NCI-H1092 (cell line): ENCODE results near the gene COPS4.

Experiments used
- DNase-seq: peaks from one replicate; lab custom pipeline; 2025; lab: John Stamatoyannopoulos, UW

The COPS4 gene

GRCh38 chr4:83089410-83090157 is 54.6 kb downstream of the COPS4 start:
- no peak for DNase-seq

DNA sequence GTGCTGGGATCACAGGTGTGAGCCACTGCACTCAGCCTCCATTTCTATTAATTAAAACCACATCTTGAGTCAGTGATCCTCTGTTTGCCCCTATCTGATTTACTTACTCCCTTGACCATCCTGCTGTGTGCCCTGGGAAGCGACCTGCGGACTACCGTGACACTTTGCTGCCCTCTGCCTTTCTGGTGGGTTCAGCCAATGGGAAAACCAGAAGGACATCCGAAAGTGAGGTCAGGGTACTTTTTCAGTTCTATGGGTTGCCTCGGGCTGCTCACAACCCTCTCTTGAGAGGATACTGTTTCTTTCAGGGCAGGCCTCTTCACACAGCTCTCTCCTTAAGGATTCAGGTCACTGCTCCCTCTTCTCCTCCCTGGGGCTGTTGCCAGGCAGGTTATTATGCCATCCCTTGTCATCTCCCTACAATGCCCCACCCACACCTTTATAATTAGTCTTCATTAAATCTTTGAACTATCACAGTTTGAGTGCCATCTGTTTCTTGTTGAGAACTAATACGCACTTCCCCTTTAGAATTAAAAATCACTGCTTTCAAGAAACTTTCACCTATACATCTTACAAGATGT is 58.2 kb downstream of the COPS4 start:
- no peak for DNase-seq

DNA sequence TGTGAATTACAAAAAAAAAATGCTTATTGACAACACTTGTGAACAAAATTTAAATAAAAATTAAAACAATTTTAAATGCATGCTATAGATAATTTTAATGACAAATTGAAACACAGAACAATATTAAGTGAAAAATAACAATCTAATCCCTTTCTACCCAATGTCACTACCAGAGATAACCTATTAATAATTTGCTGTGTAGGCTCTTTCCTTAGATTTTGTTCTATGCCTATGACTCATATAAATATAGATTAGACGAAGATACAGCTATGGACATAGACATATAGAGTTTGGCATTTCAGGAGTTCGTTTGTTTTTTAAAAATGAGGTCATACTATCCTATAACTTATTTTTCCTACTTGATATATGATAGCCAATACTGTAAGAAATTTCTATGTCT is 61.4 kb downstream of the COPS4 start:
- no peak for DNase-seq

DNA sequence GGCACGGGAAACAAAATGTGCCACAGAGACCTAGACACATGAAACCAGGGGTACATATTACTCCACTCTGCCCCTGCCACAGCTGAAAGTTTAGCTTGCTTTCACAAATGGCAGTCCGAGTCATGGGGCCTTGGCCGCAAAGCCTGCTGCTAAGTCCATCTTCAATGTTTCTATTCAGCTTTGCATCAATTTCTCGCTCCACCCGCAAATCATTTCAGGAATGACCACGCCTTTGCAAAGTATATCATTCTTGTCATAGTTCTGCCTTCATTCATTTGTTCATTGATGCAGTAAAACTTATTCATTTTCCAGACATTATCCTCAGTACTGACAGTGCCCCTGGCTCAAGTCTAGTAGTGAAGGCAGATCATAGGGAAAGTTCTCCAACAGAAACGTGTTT is 70.0 kb downstream of the COPS4 start:
- DNase-seq = no peak

GRCh38 chr4:83107631-83108030 is 72.6 kb downstream of the COPS4 start:
- DNase-seq = no peak

- no peak for DNase-seq
Observed at GRCh38 chr4:83108101-83108861, 73.3 kb downstream of the COPS4 start.

GRCh38 chr4:83109480-83110222 is 74.7 kb downstream of the COPS4 start:
- DNase-seq = peak; percentile 56

DNA sequence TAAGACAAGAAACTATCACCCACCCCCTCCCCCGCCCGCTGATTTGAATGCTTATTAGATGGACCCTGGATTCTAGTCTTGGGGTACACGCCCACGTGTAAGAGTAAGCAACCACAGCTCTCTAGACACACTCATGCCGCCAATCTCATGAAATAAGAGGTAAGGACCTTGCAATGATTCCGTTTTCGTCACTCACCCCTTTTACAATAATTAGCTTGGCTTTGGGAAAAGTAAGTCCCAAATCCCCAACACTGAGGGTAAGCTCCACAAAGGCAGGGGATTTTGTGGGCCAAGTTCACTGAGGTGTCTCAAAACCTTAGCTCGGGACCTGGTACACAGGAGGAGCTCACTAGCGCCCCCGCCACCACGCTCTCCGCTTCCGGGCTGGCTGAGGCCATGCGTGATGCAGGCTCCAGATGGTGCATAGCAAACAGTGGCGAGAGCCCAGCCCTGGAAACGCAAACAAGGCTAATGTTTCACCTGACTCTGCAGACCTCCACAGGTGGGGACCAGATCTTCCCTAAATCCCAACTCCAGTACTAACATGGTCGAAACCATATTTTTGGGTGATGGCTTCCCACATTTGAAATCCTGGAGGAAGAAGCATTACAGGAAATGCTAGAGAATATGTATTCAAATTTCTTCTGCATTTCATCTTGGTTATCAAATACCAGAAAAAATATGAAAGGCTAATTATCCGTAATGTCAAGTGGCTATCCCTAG is 75.4 kb downstream of the COPS4 start:
- peak; percentile 93 for DNase-seq

- peak; percentile 7 for DNase-seq
Observed at GRCh38 chr4:83110970-83111750, 76.2 kb downstream of the COPS4 start.

- DNase-seq = peak; percentile 2
Observed at GRCh38 chr4:83111751-83112141, 76.8 kb downstream of the COPS4 start.

GRCh38 chr4:83112231-83112630 is 77.2 kb downstream of the COPS4 start:
- no peak for DNase-seq

DNA sequence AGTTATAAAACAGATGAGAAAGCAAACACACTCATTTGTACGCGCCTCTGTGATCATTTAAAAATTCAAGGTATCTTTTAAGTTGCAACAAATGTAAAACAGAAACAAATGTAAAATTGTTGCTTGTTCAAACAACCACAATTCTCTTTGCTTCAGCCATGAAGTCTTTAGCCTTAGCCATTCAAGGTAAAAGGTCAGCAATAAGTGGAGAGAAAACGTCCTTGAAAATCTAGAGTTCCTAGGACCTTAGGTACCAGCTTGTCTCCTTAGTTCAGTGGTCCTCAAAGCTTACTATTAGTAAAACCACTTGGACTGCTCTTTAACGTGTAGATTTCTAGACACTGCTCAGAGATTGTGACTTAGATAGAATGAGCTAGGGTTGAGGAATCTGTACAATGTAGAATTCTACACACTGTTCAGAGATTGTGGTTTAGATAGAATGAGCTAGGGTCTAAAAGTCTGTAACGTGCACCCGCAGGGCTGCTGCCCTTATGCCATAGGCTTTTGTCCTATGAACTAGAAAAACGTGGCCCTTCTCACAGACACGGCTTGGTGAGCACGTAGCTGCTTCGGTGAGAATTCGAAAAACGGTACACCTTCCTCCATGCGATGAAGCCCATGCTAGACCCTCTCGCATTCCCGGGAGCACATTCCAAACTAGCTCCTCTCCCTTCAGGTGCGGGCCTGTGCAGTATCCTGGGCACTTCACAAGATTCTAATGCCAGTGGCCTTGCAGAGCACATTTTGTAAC is 77.9 kb downstream of the COPS4 start:
- no peak for DNase-seq

DNA sequence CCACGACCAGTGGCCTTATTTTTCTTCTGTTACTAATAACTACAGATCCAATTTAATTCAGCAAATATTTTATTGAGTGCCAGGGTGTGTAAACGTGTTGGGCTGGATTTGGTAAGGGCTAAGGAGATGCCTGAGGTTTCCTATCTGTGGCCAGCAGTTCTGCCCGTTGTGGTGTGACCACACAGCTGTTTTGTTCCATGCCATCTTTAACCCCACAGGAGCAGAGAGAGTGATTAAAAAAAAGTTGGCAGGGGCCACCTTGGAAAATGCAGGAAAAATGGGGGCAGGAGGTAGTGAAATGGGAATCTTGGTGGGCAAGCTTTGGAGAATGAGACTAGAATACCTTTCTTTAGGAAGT is 78.4 kb downstream of the COPS4 start:
- DNase-seq = no peak

- DNase-seq = peak; percentile 1
Observed at GRCh38 chr4:83114576-83114975, 79.6 kb downstream of the COPS4 start, which contains the start of gene PLAC8. Gene PLAC8, minus strand, starts transcription at chr4:83114729. Its CDS starts 6,808 bp downstream, at chr4:83107921.

- no peak for DNase-seq
Observed at GRCh38 chr4:83115000-83115399, 80.0 kb downstream of the COPS4 start.

DNA sequence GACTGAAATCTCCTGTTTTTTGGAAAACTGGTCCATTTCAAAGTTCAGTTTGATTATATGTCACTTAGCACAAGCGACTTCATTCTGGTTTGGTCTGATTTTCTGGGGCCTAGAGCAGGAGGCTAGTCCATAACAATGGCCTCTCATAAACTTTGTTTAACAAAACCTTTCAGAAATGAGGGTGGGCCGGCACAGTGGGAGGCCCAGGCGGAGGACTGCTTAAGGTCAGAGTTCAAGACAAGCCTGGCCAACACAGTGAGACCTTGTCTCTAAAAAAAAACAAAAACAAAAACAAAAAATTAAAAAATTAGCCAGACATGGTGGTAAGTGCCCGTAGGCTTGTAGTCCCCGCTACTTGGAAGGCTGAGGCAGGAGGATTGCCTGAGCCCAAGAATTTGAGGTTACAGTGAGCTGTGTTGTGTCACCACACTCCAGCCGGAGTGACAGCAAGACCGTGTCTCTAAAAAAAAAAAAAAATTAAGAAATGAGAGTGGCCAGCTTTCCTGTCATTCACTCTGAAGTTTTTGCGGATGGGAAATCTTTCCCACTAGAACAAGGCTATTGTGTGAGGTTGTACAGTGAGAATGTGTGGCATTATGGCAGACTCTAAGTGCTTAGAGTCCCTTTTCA is 80.8 kb downstream of the COPS4 start:
- DNase-seq = no peak

GRCh38 chr4:83118869-83119268 is 83.9 kb downstream of the COPS4 start:
- no peak for DNase-seq

DNA sequence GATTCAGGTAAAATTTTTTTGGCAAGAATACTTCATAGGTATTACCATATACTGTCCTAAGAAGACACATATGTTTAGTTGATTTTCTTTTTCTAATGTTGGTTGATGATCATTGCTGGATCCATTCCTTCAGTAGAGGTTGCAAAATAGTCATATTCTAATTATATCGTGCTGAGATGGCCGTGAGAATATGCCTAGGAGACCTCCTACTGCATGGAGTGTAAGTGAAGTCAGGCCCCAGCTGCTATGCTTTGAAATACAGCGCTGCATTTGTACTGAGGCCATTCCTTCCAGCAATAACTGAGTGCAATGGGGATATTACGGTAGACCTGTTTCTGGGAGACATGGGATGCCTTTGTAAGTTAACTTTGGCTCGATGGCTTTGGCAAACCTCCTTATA is 86.3 kb downstream of the COPS4 start:
- no peak for DNase-seq

DNA sequence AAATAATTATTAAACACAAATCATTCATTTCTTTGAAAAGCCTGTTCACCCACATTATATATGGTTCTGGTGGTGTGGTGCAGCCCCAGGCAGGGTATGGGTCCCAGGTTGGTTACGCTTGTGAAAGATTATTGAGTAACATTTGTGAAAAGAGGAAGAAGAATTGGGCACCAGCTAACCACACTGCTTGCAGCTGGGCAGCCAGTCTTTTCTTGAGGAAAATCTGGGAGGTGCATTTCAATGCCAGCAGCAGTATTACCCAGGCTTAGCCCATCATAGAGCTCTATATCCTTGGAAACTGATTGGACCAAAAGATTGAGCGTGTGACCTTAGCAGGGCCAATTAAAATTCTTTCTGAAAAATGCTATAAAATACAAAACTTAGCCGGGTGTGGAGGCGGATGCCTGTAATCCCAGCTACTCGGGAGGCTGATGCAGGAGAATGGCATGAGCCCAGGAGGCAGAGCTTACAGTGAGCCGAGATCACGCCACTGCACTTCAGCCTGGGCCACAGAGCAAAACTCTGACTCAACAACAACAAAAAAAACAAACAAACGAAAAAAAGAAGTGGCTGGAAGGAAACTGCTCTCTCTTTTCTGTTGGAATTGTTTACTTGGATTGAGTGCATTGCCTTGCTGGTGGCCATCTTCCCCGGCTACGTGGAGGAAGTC is 89.3 kb downstream of the COPS4 start:
- no peak for DNase-seq
